Rectal smooth muscle tissue (tissue), 1 donor: Measurements from ENCODE around the gene VPS37C.

Source experiments
- H3K27ac ChIP-seq: one replicate; pipeline ENCODE4 v1.7.0; 2013; ENCODE audit warnings: low read depth, low read length, inconsistent platforms
- H3K27me3 ChIP-seq: one replicate; pipeline ENCODE4 v1.7.0; 2013; ENCODE audit warnings: low read length; ENCODE audit not compliant: control insufficient read depth, insufficient read depth
- H3K36me3 ChIP-seq: one replicate; pipeline ENCODE4 v1.7.0; 2013; ENCODE audit warnings: low read length; ENCODE audit not compliant: control insufficient read depth, insufficient read depth
- H3K4me1 ChIP-seq: one replicate; pipeline ENCODE4 v1.7.0; 2013; ENCODE audit warnings: low read length; ENCODE audit not compliant: control insufficient read depth, insufficient read depth
- H3K4me3 ChIP-seq: one replicate; pipeline ENCODE4 v1.7.0; 2013; ENCODE audit warnings: low read length
- H3K9ac ChIP-seq: one replicate; pipeline ENCODE4 v1.7.0; 2013; ENCODE audit warnings: low read length

The VPS37C gene

DNA sequence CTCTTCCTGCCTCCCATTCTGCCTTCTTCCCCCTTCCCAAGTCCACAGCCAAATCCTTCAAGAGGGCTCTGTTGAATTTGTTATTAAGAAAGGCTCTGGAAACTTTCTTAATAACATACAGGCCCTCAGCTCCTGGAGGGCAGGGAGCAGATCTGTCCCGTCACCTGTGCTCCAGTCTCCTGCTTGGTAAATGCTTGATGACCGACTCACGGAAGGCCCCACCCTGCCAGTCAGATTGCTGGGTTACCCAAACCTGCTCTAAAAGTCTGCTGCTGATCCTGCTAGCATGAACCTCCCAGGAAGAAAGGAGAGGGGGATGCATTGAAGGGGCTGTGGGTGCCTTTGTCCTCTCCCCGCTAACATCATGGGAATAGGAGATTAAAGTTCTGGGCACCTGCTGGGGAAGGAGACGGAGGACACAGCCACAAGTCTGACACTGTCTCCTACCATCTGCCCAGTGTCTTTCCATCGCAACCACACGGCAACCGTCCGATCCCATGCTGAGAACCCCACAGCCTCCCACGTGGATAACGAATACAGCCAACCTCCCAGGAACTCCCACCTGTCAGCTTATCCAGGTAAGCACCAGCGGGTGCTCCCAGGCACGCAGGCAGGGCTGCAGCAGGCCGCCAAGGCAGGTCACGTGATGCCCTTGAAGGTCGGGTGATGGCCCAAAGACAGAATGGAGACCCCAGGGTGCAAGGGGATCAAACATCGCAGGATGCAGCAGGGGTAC lies 36.5 kb downstream of the VPS37C start:
- Histone ChIP-seq H3K4me3 (no peak overlapping the region), H3K36me3 (no peaks in the 10 kb centered on the region), H3K4me1 (peaks cover 7% of the 10 kb centered on the region), H3K27me3 (no peaks in the 10 kb centered on the region), H3K27ac (no peak overlapping the region), H3K9ac (no peak overlapping the region)

- Histone ChIP-seq H3K27me3 (no peaks in the 10 kb centered on the region), H3K9ac (no peak overlapping the region), H3K27ac (no peak overlapping the region), H3K4me1 (peaks cover 7% of the 10 kb centered on the region), H3K36me3 (peaks cover 4% of the 10 kb centered on the region), H3K4me3 (no peak overlapping the region)
These were observed 37.3 kb downstream of the VPS37C start for GRCh38 chr11:61123775-61124571.

DNA sequence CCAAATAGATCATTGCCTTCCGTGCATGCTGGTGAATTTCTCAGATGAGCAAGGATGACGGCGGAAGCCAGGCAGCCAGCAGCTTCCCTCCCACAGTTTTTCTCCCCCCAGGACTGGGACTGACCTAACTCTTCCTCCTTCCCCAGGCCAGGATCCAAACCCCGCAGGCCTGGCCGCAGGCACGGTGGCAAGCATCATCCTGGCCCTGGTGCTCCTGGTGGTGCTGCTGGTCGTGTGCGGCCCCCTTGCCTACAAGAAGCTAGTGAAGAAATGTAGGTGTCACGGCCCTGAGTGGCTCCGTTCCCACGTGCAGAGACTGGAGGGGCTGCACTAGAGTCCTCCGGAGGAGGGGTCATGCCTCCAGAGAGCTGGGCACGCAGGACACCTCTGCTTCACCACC lies 38.5 kb downstream of the VPS37C start:
- Histone ChIP-seq H3K4me1 (peaks cover 7% of the 10 kb centered on the region), H3K4me3 (no peak overlapping the region), H3K27ac (no peak overlapping the region), H3K36me3 (peaks cover 4% of the 10 kb centered on the region), H3K27me3 (no peaks in the 10 kb centered on the region), H3K9ac (no peak overlapping the region)

DNA sequence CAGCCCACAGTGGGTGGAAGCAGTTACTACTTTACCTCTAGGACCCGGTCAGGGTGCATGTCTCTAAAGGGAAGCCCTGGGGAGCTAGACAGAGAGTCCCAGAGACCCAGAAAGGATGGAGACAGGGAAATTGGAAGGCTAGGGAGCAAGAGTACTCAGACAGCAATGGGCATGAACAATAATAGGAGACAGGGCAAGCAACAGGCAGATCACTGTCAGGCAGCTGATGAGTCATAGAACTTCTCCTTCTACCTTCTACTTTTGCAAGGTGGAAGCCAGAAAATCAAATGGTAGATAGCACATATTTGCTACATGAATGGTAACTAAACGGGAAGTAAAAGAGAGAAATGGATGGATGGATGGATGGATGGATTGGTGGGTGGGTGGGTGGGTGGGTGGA lies 39.3 kb downstream of the VPS37C start:
- H3K4me1 ChIP-seq, result peaks cover 7% of the 10 kb centered on the region
- no peaks in the 10 kb centered on the region for H3K27me3 ChIP-seq
- H3K4me3 ChIP-seq, result no peak overlapping the region
- peaks cover 4% of the 10 kb centered on the region for H3K36me3 ChIP-seq
- H3K9ac ChIP-seq, result no peak overlapping the region
- H3K27ac ChIP-seq, result no peak overlapping the region

DNA sequence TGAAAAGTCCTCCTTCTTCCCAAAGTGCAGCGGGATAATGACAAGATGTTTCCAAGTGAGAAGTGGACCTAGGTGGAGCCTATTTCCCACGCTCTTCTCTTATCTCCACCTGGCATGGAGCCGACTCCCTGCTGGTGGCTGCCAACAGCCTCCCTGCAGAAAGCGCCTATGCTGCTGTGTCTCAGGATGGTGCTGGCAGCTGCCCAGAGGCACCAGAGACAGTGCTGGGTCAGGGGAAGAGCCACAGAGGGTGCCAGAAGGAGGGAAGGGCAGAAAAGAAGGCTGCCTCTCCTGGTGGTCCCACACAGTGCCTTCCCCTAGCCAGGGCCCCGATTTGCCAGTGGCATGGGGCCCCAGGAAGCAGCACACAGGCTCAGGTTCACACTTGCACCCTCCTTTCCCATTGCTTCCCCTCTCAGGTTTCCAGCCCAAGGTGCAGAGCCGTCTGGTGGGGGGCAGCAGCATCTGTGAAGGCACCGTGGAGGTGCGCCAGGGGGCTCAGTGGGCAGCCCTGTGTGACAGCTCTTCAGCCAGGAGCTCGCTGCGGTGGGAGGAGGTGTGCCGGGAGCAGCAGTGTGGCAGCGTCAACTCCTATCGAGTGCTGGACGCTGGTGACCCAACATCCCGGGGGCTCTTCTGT lies 39.9 kb downstream of the VPS37C start:
- Histone ChIP-seq H3K4me1 (peaks cover 7% of the 10 kb centered on the region), H3K27me3 (no peaks in the 10 kb centered on the region), H3K27ac (no peak overlapping the region), H3K4me3 (no peak overlapping the region), H3K36me3 (peaks cover 4% of the 10 kb centered on the region), H3K9ac (no peak overlapping the region)

DNA sequence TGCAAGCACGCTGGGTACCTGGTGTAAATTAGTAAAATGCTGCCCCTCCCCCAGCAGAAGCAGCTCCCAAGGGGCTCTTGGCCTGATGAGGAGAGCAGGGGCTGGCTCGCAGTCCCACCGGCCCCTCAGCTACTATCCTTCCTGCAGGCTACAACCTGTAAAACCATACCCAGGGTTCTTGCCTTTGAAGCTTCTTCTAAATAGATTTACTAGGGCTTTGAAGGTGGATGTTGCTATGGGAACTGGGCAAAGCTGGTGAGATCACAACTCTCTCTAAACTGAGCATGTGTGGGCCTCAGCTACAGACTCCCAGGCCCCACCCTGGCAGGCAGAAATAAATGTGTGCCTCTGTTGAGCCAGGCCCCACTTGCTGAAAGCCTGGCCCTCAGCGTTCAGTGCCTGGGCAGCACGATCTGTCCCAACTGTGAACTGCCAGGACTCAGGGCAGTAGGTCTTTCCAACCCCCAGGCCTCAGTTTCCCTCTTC lies 40.5 kb downstream of the VPS37C start:
- peaks cover 4% of the 10 kb centered on the region for H3K36me3 ChIP-seq
- no peaks in the 10 kb centered on the region for H3K27me3 ChIP-seq
- H3K27ac ChIP-seq, result no peak overlapping the region
- no peak overlapping the region for H3K4me3 ChIP-seq
- no peak overlapping the region for H3K9ac ChIP-seq
- peaks cover 7% of the 10 kb centered on the region for H3K4me1 ChIP-seq

- Histone ChIP-seq H3K27me3 (no peaks in the 10 kb centered on the region), H3K4me3 (no peak overlapping the region), H3K4me1 (peaks cover 7% of the 10 kb centered on the region), H3K27ac (no peak overlapping the region), H3K36me3 (peaks cover 4% of the 10 kb centered on the region), H3K9ac (no peak overlapping the region)
These were observed 41.0 kb downstream of the VPS37C start for GRCh38 chr11:61120099-61120705.

DNA sequence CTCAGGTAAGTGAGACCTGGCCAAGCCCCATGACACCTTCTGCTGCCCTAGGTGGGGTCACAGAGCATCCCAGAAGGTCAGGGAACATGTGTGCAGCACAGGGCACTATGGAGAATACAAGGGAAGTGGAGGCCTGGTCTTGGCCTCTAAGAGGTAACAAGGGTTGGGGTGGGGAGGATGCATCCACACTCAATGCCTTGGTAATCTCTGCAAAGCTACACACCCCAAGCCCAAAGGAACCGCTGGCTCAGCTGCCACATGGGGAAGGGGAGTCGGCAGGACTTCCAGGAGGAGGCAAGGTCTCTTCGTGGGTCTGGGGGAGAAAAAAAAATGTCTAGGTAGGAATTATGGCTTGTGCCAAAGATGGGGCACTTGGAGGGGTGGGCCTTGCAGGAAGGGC lies 41.7 kb downstream of the VPS37C start:
- Histone ChIP-seq H3K27ac (no peak overlapping the region), H3K27me3 (no peaks in the 10 kb centered on the region), H3K4me1 (peaks cover 7% of the 10 kb centered on the region), H3K36me3 (peaks cover 4% of the 10 kb centered on the region), H3K9ac (no peak overlapping the region), H3K4me3 (no peak overlapping the region)

DNA sequence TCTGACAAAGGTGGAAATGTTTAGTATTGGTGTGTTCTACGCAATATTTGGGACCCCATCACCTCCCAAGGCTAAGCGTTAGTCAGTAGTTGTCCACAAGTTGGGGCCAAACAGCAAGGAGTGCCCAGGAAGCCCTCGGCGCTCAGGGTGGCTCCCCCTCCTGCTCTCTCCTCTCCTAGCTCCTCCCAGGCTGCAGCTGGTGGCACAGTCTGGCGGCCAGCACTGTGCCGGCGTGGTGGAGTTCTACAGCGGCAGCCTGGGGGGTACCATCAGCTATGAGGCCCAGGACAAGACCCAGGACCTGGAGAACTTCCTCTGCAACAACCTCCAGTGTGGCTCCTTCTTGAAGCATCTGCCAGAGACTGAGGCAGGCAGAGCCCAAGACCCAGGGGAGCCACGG lies 42.2 kb downstream of the VPS37C start:
- H3K27ac ChIP-seq, result no peak overlapping the region
- H3K4me1 ChIP-seq, result peaks cover 7% of the 10 kb centered on the region
- H3K27me3 ChIP-seq, result no peaks in the 10 kb centered on the region
- H3K9ac ChIP-seq, result no peak overlapping the region
- peaks cover 4% of the 10 kb centered on the region for H3K36me3 ChIP-seq
- no peak overlapping the region for H3K4me3 ChIP-seq

GRCh38 chr11:61118406-61118805 lies 42.8 kb downstream of the VPS37C start:
- H3K36me3 ChIP-seq, result peaks cover 4% of the 10 kb centered on the region
- H3K27ac ChIP-seq, result no peak overlapping the region
- H3K4me3 ChIP-seq, result no peak overlapping the region
- H3K4me1 ChIP-seq, result peaks cover 7% of the 10 kb centered on the region
- no peaks in the 10 kb centered on the region for H3K27me3 ChIP-seq
- no peak overlapping the region for H3K9ac ChIP-seq

GRCh38 chr11:61118004-61118403 lies 43.2 kb downstream of the VPS37C start:
- Histone ChIP-seq H3K36me3 (peaks cover 4% of the 10 kb centered on the region), H3K4me3 (no peak overlapping the region), H3K27ac (no peak overlapping the region), H3K4me1 (peaks cover 7% of the 10 kb centered on the region), H3K9ac (no peak overlapping the region), H3K27me3 (no peaks in the 10 kb centered on the region)

GRCh38 chr11:61117168-61117520 lies 44.1 kb downstream of the VPS37C start:
- Histone ChIP-seq H3K9ac (no peak overlapping the region), H3K4me3 (no peak overlapping the region), H3K4me1 (peaks cover 7% of the 10 kb centered on the region), H3K36me3 (peaks cover 4% of the 10 kb centered on the region), H3K27me3 (no peaks in the 10 kb centered on the region), H3K27ac (no peak overlapping the region)
